K562 (cell line): ENCODE measurements around the gene ACER1. TPM values are rescaled to one million over a fixed set of nuclear protein-coding genes. Genes with fewer than 3 reads are reported as not detected.

Source experiments
- ETS1 ChIP-seq: conservative IDR thresholded peaks from 2 replicates; pipeline ENCODE4 v1.6.1; 2011; ENCODE audit warnings: low read depth, mild to moderate bottlenecking, low read length; ENCODE audit not compliant: control insufficient read depth
- GMEB1 ChIP-seq: fragments of 250-450 bp; sonication (Bioruptor Pico); IDR thresholded peaks from 2 replicates; pipeline ENCODE4 v1.4.0; 2020; ENCODE audit warnings: mild to moderate bottlenecking
- PHF8 ChIP-seq: fragments of 200-600 bp; sonication (generic); IDR thresholded peaks from 2 replicates; pipeline ENCODE4 v1.6.1; 2012; ENCODE audit warnings: mixed run types, mild to moderate bottlenecking, inconsistent platforms, low read length, moderate library complexity, borderline replicate concordance
- POU5F1 ChIP-seq: fragments of 150-350 bp; IDR thresholded peaks from 2 replicates; pipeline ENCODE4 v1.6.1; 2014; ENCODE audit warnings: borderline replicate concordance, low read length, low read depth, mild to moderate bottlenecking; ENCODE audit not compliant: partially characterized antibody
- PYGO2 ChIP-seq: fragments of 450-650 bp; IDR thresholded peaks from 2 replicates; pipeline ENCODE4 v1.6.1; 2016; ENCODE audit warnings: mild to moderate bottlenecking, missing genetic modification characterization, moderate library complexity, missing compliant biosample characterization
- SNIP1 ChIP-seq: fragments of 450-650 bp; IDR thresholded peaks from 2 replicates; pipeline ENCODE4 v1.7.1; 2017; ENCODE audit warnings: low read depth, mild to moderate bottlenecking
- TAL1 ChIP-seq: fragments of 450-650 bp; IDR thresholded peaks from 2 replicates; pipeline ENCODE4 v1.6.1; 2016; ENCODE audit warnings: mild to moderate bottlenecking
- TEAD2 ChIP-seq: fragments of 450-650 bp; IDR thresholded peaks from 2 replicates; pipeline ENCODE4 v1.6.1; 2016; ENCODE audit warnings: missing genetic modification characterization, control low read depth, missing compliant biosample characterization
- ZBTB8A ChIP-seq: fragments of 450-650 bp; IDR thresholded peaks from 2 replicates; pipeline ENCODE4 v1.6.1; 2018; ENCODE audit warnings: mild to moderate bottlenecking, moderate library complexity; ENCODE audit not compliant: partially characterized antibody
- polyA plus RNA-seq, 8 experiments: library from polyadenylated mRNA; depleted of rRNA in 4 of 8; stranded (reverse) in 5 of 8; unstranded in 3 of 8; fragments of >200 nt; fragmentation: Nextera tagmentation in 2 of 8; fragmentation: Illumina TruSeq in 1 of 8; extraction: Ambion mirVana in 2 of 8; extraction: Trizol in 1 of 8; gene quantifications; 2 replicates each; pipeline versions ENCODE4 v1.2.1 to v1.2.3, GENCODE V29; 2011 to 2014; ENCODE audit warnings: inconsistent platforms in 1 of 8, missing spikeins in 1 of 8
- total RNA-seq, 7 experiments: library from RNA; depleted of rRNA in 6 of 7; stranded (reverse); fragments of >200 nt in 6 of 7; fragmentation: Illumina TruSeq in 2 of 7; extraction: Trizol in 2 of 7; gene quantifications; 2 replicates each; pipeline versions ENCODE4 v1.2.1 to v1.2.3, GENCODE V29; 2011 to 2021; ENCODE audit warnings: low replicate concordance in 1 of 7
- TF ChIP-seq, protein P1 (sequence below): fragments of 250-450 bp; sonication (Bioruptor Pico); IDR thresholded peaks from 2 replicates; pipeline ENCODE4 v1.8.0; 2021; ENCODE audit warnings: borderline replicate concordance, mild to moderate bottlenecking, moderate library complexity; ENCODE audit not compliant: poor library complexity, severe bottlenecking
- TF ChIP-seq, protein P2 (sequence below): fragments of 250-450 bp; sonication (Bioruptor Pico); IDR thresholded peaks from 2 replicates; pipeline ENCODE4 v1.9.0; 2021; ENCODE audit warnings: mild to moderate bottlenecking
- TF ChIP-seq, protein P3 (sequence below), 3 experiments: fragments of 200-800 bp in 1 of 3; fragments of 250-450 bp in 1 of 3; fragments of 450-650 bp in 1 of 3; sonication (Bioruptor Pico) in 1 of 3; sonication (Bioruptor generic) in 1 of 3; formaldehyde crosslinking in 1 of 3; IDR thresholded peaks; 2 replicates each; pipeline versions ENCODE4 v1.6.1 to v1.8.0; 2016 to 2022; ENCODE audit warnings: mild to moderate bottlenecking in 2 of 3, missing genetic modification characterization in 2 of 3, missing compliant biosample characterization in 1 of 3, moderate library complexity in 1 of 3

Gene ACER1
- total and polyA plus RNA-seq, 9 of the 15 experiments (the other 6 are each of a cell fraction or from before 2014, with no cell fraction given) = not detected

DNA sequence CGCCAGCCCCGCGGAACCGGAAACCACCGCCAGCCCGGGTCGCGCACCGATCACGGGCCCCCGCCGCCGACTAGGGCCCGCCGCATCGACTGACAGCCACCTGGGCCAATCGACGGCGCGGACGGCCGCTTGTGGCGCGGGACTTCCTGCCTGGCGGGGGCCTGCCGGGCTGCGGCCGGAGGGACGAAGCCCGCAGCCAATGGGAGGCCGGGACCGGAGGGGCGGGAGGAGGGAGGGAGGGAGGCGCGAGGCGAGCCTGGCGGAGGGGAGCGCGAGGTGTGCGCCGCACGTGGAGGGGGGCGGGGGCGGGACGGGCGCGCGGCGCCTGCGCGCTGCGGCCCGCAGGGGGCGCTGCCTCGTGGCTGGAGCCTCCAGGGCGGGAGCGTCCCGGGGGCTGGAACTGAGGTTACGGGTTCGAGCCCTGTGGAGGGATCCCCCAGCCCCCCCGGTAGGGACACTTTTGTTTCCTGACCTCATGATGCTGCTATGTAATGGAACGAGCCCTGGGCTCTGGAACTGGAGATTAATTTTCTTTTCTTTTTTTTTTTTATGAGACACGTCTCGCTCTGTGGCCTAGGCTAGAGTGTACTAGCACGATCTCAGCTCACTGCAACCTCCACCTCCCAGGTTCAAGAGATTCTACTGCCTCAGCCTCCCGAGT, 53.4 kb downstream of the ACER1 start, which contains the start of gene MLLT1 (continued):
- TF ChIP-seq ETS1 = peak; percentile 56; the same call in 1 of the 2 replicates
- TF ChIP-seq TEAD2 (tag) = no peak
- no peak for TF ChIP-seq SNIP1
- TF ChIP-seq PHF8 = no peak
- TF ChIP-seq, protein P1, sequence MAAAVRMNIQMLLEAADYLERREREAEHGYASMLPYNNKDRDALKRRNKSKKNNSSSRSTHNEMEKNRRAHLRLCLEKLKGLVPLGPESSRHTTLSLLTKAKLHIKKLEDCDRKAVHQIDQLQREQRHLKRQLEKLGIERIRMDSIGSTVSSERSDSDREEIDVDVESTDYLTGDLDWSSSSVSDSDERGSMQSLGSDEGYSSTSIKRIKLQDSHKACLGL (CRISPR knock-in tag) = no peak
- TF ChIP-seq POU5F1 = no peak
- no peak for TF ChIP-seq ZBTB8A
- TF ChIP-seq, protein P2, sequence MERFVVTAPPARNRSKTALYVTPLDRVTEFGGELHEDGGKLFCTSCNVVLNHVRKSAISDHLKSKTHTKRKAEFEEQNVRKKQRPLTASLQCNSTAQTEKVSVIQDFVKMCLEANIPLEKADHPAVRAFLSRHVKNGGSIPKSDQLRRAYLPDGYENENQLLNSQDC (CRISPR knock-in tag) = no peak
- peak; percentile 79 for TF ChIP-seq GMEB1 (CRISPR knock-in tag)
- TF ChIP-seq PYGO2 (tag) = no peak
- no peak for TF ChIP-seq TAL1
- TF ChIP-seq, protein P3, sequence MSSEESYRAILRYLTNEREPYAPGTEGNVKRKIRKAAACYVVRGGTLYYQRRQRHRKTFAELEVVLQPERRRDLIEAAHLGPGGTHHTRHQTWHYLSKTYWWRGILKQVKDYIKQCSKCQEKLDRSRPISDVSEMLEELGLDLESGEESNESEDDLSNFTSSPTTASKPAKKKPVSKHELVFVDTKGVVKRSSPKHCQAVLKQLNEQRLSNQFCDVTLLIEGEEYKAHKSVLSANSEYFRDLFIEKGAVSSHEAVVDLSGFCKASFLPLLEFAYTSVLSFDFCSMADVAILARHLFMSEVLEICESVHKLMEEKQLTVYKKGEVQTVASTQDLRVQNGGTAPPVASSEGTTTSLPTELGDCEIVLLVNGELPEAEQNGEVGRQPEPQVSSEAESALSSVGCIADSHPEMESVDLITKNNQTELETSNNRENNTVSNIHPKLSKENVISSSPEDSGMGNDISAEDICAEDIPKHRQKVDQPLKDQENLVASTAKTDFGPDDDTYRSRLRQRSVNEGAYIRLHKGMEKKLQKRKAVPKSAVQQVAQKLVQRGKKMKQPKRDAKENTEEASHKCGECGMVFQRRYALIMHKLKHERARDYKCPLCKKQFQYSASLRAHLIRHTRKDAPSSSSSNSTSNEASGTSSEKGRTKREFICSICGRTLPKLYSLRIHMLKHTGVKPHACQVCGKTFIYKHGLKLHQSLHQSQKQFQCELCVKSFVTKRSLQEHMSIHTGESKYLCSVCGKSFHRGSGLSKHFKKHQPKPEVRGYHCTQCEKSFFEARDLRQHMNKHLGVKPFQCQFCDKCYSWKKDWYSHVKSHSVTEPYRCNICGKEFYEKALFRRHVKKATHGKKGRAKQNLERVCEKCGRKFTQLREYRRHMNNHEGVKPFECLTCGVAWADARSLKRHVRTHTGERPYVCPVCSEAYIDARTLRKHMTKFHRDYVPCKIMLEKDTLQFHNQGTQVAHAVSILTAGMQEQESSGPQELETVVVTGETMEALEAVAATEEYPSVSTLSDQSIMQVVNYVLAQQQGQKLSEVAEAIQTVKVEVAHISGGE (CRISPR knock-in tag; IDR thresholded peaks at IDR 0.05) = peak in 2 of 3 experiments; percentile 80 to 94; a peak in 4 of 6 replicates
